ENCODE measurements around the gene IGFBP7.

IGFBP7 gene

GRCh38 chr4:57094832-57095223 is 15.4 kb downstream of the IGFBP7 start:
- no peak for DNase-seq

DNA sequence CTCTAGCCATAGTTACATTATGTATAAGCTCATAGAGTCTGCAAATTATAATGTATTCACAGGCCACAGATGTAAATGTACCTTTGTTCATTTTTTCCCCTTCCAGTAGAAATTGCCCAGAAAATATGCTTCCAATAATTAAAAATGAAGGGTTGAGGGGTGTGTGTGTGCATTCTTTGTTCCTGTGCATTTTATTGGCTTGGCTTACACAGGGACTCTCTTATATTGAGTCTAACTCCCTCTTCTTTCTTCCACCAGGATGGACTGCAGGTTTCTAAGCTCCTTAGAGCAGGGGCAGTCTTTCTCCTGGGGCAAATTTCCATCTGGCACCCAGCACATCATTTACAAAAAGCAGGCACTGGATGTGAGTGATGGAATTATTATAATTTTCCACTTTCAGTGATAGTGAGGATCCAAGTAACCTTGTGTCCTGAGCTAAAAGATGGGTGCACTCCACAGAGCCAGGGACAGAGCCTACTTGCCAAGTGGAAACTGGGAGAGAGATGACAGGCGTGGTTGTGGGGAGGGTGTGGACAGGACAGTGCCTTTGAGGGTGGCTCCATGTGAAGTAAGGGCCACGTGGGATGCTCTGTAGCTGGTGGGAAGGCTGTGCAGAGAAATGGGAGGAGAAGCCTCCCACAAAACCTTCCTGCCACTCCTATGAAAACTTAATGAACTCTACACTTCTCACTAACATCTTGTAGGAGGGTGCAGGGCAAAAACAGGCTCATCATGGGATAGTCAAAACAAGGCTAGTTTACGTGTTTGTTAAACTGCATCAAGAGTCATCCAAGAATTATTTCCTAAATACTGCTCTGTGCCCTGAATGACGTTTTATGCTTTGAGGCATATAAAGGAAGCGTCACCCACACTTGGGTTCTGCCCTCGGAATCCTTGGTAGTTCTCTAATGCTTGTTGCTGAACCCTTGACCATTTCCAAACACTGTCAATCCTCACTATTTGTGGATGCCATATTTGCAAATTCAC is 16.0 kb downstream of the IGFBP7 start:
- DNase-seq: no peak

DNA sequence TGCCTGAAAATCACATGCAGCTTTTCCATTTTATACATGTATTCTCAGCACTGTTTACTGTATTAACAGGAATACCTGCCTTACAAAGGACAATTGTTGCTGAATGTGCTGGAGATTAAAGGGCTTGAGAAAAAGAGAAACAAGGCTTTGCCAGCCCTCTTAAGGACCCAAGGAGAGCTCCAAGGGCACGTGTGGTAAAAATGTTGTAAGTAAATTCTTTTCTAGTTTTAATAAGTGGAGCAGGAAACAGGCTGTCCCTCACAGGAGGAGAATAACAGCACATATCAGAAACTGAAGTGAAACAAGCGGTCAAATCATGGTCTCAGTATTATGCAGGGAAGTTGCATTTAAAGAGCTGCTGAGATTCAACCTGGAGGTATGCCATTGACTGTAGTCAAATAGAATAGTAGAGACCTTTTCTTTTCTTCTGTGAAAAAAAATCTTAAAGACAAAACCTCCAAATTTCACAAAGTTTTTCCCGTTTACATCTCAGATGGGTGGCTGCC is 18.5 kb downstream of the IGFBP7 start:
- DNase-seq: no peak

GRCh38 chr4:57090079-57090478 is 20.1 kb downstream of the IGFBP7 start:
- no peak for DNase-seq

DNA sequence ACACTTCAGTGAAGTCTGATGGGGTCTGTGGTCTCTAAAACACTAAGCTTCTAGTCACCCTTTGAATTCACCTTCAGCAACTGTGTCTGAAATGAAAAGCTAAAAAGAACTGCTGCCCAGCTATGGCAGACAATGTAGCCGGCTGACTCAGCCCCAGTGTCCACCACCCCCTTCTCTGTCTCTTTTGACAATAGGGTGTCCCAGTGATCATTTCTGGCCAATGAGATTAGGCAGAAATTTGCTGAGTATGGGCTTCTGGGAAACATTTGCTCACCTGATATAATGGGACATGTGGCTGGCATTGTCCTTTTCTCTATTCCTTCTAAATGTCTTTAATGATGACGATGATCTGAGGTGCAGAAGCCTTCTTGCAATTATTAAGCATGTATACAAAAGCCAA is 20.6 kb downstream of the IGFBP7 start:
- DNase-seq: no peak

GRCh38 chr4:57086031-57086723 is 24.0 kb downstream of the IGFBP7 start:
- no peak for DNase-seq

GRCh38 chr4:57085278-57085677 is 24.9 kb downstream of the IGFBP7 start:
- no peak for DNase-seq

DNA sequence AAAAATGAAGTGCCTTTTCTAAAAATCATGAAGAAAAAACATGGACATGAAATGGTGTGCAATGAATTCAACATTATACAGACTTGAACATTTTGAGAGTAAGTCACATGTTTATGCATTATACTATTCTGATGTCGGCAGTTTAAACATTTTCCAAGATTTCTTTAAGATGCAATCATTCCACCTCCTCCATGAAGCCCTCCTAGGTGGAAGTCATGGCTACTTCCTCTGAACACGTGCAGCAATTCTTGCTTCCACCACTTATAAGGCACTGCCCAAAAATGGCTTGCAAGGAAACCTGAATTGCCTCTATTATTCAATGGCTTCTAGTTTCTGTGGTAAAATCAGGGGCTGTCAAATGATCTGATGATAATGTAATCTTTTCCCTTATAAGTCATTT is 25.8 kb downstream of the IGFBP7 start:
- no peak for DNase-seq

GRCh38 chr4:57083090-57083489 is 27.1 kb downstream of the IGFBP7 start:
- no peak for DNase-seq

- DNase-seq: no peak
Observed at GRCh38 chr4:57081651-57082621, 28.2 kb downstream of the IGFBP7 start.

DNA sequence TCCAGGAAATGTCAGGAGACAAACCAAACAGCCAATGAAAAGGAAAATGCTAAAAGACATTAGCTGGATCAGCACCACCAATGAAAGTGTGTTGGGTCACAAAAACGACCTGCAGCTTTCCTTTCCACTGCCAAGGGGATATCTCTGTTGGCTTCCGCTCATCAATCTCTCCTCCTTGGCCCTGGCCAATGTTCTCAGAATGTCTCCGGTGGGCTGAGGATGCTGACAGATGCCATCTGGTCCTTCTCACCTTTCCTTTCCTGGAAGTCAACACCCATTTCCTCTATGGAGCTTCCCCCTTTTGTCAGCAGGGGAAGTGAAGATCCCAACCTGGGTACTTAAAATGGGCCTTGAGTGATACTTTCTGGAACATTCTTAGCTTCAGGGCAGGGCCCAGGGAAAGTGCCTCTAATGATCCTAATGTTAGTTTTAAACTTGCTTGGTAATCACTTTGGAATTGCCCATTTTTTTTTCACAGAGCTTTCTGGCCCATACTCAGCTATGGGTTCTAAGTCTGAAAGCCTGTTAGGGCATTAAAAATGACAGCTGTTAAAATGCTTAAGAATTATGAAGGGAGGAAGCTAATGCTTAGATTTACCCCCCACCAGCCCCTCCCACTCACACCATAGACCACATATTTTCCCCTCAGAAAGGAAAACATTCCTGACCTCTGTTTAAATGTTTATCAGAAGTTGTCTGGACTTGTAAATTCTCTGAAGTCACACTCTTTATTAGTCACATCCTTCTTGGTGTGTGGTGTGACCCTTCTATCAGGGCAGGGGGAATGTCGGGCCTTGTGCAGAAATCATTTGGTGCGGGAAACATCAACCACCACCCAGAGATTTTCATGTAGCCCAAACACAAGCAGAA is 29.2 kb downstream of the IGFBP7 start:
- DNase-seq: no peak

DNA sequence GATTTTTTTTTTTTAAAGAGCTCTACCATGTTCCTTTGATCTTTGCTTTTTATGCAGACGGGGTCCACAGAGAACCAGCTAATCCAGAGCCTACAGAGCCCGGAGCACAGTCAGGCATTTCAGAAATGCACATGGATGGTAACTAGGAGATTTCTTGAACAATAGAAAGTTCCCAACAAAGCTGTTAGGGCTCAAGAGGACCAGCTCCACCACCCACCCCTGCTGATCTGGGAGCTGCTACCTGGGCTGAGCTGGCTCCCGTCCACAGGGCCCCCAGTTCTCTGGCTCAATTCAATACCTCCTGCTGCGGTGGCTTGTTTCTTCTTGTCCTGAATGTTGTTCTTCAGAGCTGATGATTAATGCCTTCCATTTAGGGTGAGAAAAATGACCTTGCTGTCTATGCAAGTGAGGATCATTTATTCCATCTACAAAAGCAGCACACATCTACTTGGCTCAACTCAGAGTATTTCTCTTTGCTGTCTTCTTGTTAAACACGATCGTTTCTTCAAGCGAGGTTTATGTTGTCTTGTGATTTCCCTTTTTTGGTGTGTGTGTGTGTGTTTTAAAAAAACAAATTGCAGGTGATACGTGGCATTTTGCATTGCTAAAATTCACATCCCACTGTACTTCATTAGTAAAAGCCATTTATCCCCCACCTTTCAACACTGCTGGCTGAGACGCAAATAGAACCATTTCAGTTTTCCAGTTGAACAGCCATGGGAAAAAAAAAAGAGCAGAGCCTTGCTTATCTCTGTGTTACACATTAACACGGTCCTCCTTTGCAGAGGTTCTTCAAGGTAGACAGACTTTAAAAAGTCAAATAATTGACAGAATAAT is 31.3 kb downstream of the IGFBP7 start:
- DNase-seq: no peak

DNA sequence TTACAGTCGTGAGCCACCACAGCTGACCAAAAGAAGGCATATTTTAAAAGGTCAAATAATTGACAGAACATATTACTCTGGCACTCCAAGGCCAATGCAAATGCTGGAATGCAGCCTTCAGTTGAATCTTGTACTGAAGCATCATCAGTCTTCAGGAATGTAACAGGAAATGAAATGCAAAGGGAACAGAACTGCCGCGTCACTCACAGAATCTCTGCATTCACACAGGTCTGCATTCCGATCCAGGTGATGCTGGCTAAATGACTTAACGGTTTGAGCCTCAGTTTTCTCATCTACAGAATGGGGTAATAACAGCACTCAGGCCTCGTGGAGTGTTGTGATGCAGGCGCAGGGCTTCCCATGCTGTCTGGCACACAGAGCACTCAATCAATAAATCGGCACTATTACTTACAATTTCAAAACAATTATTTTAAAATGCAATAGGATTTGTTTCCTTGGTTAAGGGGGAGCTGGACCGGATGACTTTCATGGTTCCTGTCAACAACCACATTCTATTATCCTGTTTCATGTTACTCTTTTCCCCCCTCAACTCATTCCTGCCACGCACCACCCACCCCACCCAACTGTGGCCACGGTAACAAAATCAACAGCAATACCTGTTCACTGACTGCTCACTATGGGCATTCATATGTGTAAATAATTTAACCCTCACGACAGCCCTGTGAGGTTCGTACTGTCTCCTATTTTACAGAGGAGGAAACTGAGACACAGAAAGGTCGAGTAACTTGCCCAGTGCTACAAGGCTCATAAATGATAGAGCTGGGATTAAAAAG is 32.4 kb downstream of the IGFBP7 start:
- no peak for DNase-seq

DNA sequence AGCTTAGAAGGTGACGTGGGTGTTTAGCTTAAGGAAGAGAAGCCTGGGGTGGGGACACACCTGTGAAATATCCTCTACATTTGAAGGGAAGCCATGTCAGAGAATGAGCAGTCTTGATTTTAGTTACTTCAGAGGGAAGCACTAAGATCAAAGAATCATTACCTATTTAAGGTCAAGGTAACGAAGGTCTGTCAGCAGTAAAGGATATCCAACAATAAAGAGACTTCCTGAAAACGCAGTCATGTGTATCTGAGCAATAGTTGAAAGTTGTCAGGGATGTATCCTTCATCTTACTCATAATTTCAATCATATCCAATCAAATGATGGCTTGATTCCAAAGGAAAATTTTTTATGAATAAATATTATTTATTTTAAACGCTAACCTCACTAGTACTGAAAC is 33.5 kb downstream of the IGFBP7 start:
- no peak for DNase-seq

DNA sequence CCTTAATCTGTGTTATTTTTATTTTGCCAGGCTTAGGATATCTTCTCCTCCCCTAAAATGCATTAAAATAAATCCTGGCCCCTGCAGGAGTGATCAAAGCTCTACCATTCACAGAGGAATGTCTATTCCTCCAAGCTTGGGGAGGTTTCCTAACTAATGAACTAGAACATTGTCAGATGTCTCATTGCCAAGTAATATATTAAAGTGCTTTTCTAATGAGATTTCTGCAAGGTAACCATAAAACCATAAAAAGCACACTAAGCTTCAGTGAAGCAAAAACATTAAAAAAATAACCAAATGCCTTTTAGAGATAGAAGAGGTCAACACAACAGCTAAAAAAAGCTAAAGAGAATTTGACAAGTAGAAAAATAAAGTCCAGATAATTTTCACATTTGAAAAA is 34.8 kb downstream of the IGFBP7 start:
- DNase-seq: no peak

DNA sequence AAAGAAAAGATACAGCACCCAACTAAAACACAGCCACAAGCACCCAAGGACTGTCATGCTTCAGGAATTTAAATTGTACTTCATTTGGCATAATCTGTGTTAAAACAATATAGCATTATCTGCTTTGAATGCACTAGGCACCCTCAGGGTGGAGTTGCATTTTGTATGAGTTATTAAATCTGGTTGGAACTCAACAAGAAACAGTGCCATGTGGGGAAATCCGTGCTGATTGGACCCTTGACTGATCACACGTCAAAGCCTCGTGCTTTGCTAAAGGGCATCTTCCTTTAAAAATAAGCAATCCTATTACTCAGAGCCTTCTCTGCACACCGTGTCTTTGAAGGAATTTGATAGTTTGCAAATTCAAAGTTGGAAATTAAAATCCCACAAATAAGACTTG is 35.4 kb downstream of the IGFBP7 start:
- no peak for DNase-seq

GRCh38 chr4:57073559-57073958 is 36.6 kb downstream of the IGFBP7 start:
- no peak for DNase-seq

- no peak for DNase-seq
Observed at GRCh38 chr4:57071326-57071725, 38.9 kb downstream of the IGFBP7 start.

- DNase-seq: no peak
Observed at GRCh38 chr4:57070461-57070860, 39.7 kb downstream of the IGFBP7 start.
